Endothelial cell (in vitro differentiated cells): ENCODE results near the gene CA4. TPM values are rescaled to one million over a fixed set of nuclear protein-coding genes. Genes with fewer than 3 reads are reported as not detected.
A peak's percentile ranks its signal among the peaks of the same experiment; 100 is the strongest.

Experiments used
- DNase-seq: peaks from one replicate; pipeline ENCODE4 v3.0.0; 2021; ENCODE audit warnings: low spot score
- H3K27ac Mint-ChIP-seq: one replicate; pipeline ENCODE4 v1.8.0; 2021; ENCODE audit warnings: mixed read lengths, inconsistent platforms; ENCODE audit not compliant: unreplicated experiment
- H3K27me3 Mint-ChIP-seq: one replicate; pipeline ENCODE4 v1.8.0; 2021; ENCODE audit warnings: mild to moderate bottlenecking, moderate library complexity, mixed read lengths, inconsistent platforms; ENCODE audit not compliant: unreplicated experiment
- H3K36me3 Mint-ChIP-seq: one replicate; pipeline ENCODE4 v1.8.0; 2021; ENCODE audit warnings: mild to moderate bottlenecking, low read depth, mixed read lengths, inconsistent platforms; ENCODE audit not compliant: unreplicated experiment
- H3K4me1 Mint-ChIP-seq: one replicate; pipeline ENCODE4 v1.8.0; 2021; ENCODE audit warnings: mild to moderate bottlenecking, mixed read lengths, inconsistent platforms; ENCODE audit not compliant: unreplicated experiment
- H3K4me3 Mint-ChIP-seq: one replicate; pipeline ENCODE4 v1.8.0; 2021; ENCODE audit warnings: mild to moderate bottlenecking, mixed read lengths, inconsistent platforms; ENCODE audit not compliant: unreplicated experiment
- H3K9me3 Mint-ChIP-seq: one replicate; pipeline ENCODE4 v1.8.0; 2021; ENCODE audit warnings: mixed read lengths, inconsistent platforms; ENCODE audit not compliant: unreplicated experiment
- CTCF ChIP-seq: fragments of 200-600 bp; sonication (generic); IDR thresholded peaks from one replicate; pipeline ENCODE4 v1.5.0; 2021; ENCODE audit warnings: antibody characterized with exemption; ENCODE audit not compliant: unreplicated experiment
- total RNA-seq: library from RNA; stranded (reverse); fragmentation: NEBNext Ultra II Directional; extraction: Animal tissue kit (Norgen Biotek cat#: 25700); gene quantifications from one replicate; pipeline ENCODE4 v1.2.1, GENCODE V29; 2021; ENCODE audit not compliant: unreplicated experiment

The CA4 gene
- total RNA-seq, 1 donor from 2014 or later, result 8.3 TPM

DNA sequence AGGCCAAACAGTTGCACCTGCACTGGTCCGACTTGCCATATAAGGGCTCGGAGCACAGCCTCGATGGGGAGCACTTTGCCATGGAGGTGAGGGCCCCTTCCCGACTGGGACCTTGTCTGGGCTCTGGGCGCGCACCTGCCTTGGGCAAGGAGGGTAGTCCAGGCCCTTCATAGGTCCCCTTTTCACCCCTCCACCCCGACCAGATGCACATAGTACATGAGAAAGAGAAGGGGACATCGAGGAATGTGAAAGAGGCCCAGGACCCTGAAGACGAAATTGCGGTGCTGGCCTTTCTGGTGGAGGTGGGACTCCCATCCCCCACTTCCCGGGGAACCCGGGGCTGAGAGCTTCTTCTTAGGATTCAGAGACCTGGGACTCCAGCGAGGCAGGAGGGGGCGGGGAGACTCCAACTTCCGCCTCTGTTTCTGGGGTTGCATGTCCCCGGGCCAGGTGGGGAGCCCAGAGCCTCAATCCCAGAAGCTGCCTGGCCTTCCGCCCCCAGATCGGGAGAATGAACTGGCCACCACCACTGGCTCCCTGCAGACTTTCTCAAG lies 7.8 kb downstream of the CA4 start:
- Mint-ChIP-seq H3K27ac (no peak overlapping the region), H3K4me1 (peaks cover 29% of the 10 kb centered on the region), H3K4me3 (no peak overlapping the region), H3K27me3 (peaks cover 18% of the 10 kb centered on the region), H3K9me3 (no peaks in the 10 kb centered on the region), H3K36me3 (peaks cover 10% of the 10 kb centered on the region)
- no peak for DNase-seq
- TF ChIP-seq CTCF, result no peak

DNA sequence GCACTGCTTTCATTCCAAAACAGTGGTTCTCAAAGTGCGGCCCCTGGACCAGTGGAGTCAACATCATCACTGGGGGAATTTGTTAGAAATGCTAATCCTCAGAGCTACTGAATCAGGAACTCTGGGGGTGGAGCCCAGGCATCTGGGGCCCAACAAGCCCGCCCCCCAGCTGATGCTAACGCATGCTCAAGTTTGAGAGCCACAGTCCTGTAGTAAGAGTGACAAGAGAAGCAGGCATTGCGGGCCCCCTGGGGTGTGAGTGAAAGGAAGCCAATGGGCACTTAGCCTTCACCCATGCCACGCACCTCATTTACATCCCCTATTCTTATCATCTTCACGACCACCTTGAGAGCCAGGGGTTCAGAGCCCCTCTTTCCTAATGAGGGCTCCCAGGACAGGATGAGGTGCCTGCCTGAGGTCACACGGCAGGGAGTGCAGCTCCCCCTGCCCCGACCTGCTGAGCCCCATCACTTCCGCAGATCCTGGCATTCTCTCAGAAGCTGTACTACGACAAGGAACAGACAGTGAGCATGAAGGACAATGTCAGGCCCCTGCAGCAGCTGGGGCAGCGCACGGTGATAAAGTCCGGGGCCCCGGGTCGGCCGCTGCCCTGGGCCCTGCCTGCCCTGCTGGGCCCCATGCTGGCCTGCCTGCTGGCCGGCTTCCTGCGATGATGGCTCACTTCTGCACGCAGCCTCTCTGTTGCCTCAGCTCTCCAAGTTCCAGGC lies 9.1 kb downstream of the CA4 start:
- peaks cover 10% of the 10 kb centered on the region for H3K36me3 Mint-ChIP-seq
- no peak for TF ChIP-seq CTCF
- H3K27ac Mint-ChIP-seq, result no peak overlapping the region
- no peaks in the 10 kb centered on the region for H3K9me3 Mint-ChIP-seq
- H3K4me1 Mint-ChIP-seq, result peaks cover 40% of the 10 kb centered on the region
- peaks cover 18% of the 10 kb centered on the region for H3K27me3 Mint-ChIP-seq
- no peak for DNase-seq
- no peak overlapping the region for H3K4me3 Mint-ChIP-seq

- no peaks in the 10 kb centered on the region for H3K9me3 Mint-ChIP-seq
- H3K27ac Mint-ChIP-seq, result no peak overlapping the region
- no peak for TF ChIP-seq CTCF
- peaks cover 40% of the 10 kb centered on the region for H3K4me1 Mint-ChIP-seq
- peak overlapping the region; percentile 44 for H3K4me3 Mint-ChIP-seq
- DNase-seq, result no peak
- peaks cover 10% of the 10 kb centered on the region for H3K36me3 Mint-ChIP-seq
- peaks cover 18% of the 10 kb centered on the region for H3K27me3 Mint-ChIP-seq
Observed at GRCh38 chr17:60159479-60159866, 9.7 kb downstream of the CA4 start.

DNA sequence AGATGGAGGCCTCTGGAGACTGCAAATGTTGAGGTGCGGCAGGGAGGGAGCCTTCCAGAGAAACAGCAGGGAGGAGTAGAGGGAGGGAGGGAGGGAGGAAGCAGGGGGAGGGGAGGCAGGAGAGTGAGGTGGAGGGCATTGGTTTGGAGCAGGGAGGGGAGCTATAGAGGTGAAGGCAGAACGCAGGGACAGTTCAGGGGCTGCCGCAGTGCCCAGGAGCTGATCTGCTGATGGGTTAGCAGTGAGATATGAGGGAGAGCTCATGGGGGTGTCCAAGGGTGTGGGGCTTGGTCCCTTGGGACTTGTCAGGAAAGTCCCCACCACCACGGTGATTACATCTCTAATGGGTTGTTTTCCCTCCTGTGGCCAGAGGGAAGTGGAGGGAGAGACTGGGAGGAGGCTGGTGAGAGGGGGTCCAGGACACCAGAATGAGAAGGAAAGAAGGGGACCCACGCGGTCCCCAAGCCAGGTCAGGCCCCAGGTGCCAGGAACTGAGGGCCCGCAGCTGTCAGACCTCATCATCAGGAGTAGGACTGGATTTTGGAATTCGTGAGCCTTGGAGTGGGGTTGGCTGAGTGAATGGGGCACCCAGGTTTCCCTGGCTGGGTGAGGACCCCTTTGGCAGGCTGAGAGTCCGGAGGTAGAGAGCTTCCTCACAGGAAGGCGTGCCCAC lies 11.2 kb downstream of the CA4 start:
- Mint-ChIP-seq H3K27me3 (peaks cover 17% of the 10 kb centered on the region), H3K4me1 (peaks cover 43% of the 10 kb centered on the region), H3K27ac (peak overlapping the region; percentile 90), H3K4me3 (peak overlapping the region; percentile 71), H3K36me3 (peaks cover 4% of the 10 kb centered on the region), H3K9me3 (no peaks in the 10 kb centered on the region)
- no peak for DNase-seq
- TF ChIP-seq CTCF, result no peak
